Pancreas (tissue), 10 donors: ENCODE data around the gene DHRS2. TPM values are rescaled to one million over a fixed set of nuclear protein-coding genes. Genes with fewer than 3 reads are reported as not detected.

Experiments
- ATAC-seq, 4 donors: fragments of 200-7000 bp; cut with Tn5 transposase; one replicate each; pipeline versions ENCODE4 v1.8.0 to v1.9.1; 2020; ENCODE audit warnings: mild to moderate bottlenecking in 4 of 4, moderate library complexity in 4 of 4
- DNase-seq, 6 donors: peaks; one replicate each; pipeline ENCODE4 v3.0.0-alpha.2; 2020
- FAIRE-seq: peaks from 2 replicates; lab custom pipeline; 2012; peaks lifted over from hg19 to GRCh38; lab: Jason Lieb, UNC
- H3K27ac ChIP-seq, 4 donors: fragments of 200-600 bp; sonication (generic); 1 replicate in 3 of 4; 2 replicates in 1 of 4; pipeline versions ENCODE4 v1.5.0 to v1.8.0; 2020
- H3K27me3 ChIP-seq, 4 donors: fragments of 200-600 bp; one replicate each; pipeline ENCODE4 v1.8.0; 2021
- H3K36me3 ChIP-seq, 3 donors: fragments of 200-600 bp; sonication (generic) in 1 of 3; one replicate each; pipeline versions ENCODE4 v1.5.0 to v1.8.0; 2020 to 2021
- H3K4me1 ChIP-seq, 3 donors: fragments of 200-600 bp; one replicate each; pipeline ENCODE4 v1.8.0; 2021
- H3K4me3 ChIP-seq, 4 donors: fragments of 200-600 bp; sonication (generic) in 2 of 4; one replicate each; pipeline versions ENCODE4 v1.5.0 to v1.8.0; 2020 to 2021
- H3K9me3 ChIP-seq, 4 donors: fragments of 200-600 bp; one replicate each; pipeline ENCODE4 v1.8.0; 2021
- WGBS, 2 donors: extraction: QIAGEN DNeasy Blood & Tissue Kit; methylation state at CpG; one replicate each; pipeline ENCODE4 v1.1.7; 2013; 5-methylcytosine and 5-hydroxymethylcytosine counted together
- intact Hi-C, 3 donors: fragments of 100-400 bp; cut with DNase I; formaldehyde crosslinking; loops; one replicate each; pipeline versions ENCODE4 v1.11.1 to v1.14.2; 2022
- polyA plus RNA-seq, 2 donors: library from polyadenylated mRNA; stranded (reverse); fragments of 200-250 nt; gene quantifications; one replicate each; pipeline ENCODE4 v1.2.3, GENCODE V29; 2013
- total RNA-seq, 6 donors: library from RNA; stranded (reverse); fragmentation: NEBNext Ultra II Directional in 4 of 6; extraction: Animal tissue kit (Norgen Biotek cat#: 25700) in 4 of 6; gene quantifications; one replicate each; pipeline versions ENCODE4 v1.2.1 to v1.2.4, GENCODE V29; 2021 to 2023
- TF ChIP-seq, protein P1 (sequence below), 4 donors: fragments of 200-600 bp; sonication (generic) in 3 of 4; IDR thresholded peaks; one replicate each; pipeline versions ENCODE4 v1.5.0 to v1.8.0; 2021; ENCODE audit warnings: antibody characterized with exemption in 4 of 4
- donor health status: healthy with polysubstance abuse.
- donor health status: DM: no; HTN: no; CAD: no; lungs with moderate emphysema.
- donor health status: DM: no; HTN: no; CAD: no.
- donor health status: control.
- donor health status: control.
- donor health status: Bipolar disorder and iron deficiency.
- donor health status: DM: yes; HTN: yes; CAD: no.
- donor health status: DM: no; HTN: no; CAD: no.
- donor health status: DM: no; HTN: no; CAD: no.
- donor health status: DM: yes; HTN: yes; CAD: no.

DHRS2 gene
- total and polyA plus RNA-seq, 8 donors = 0.43 to 21.6 (median 4.8) TPM

DNA sequence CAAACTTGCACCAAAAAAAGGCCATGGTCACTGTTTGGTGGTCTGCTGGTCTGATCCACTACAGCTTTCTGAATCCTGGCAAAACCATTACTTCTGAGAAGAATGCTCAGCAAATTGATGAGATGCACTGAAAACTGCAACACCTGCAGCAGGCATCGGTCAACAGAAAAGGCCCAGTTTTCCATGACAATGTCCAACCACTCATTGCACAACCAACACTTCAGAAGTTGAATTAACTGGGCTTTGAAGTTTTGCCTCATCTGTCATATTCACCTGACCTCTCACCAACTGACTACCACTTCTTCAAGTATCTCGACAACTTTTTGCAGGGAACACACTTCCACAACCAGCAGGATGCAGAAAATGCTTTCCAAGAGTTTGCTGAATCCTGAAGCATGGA, 7.0 kb upstream of the DHRS2 start:
- Histone ChIP-seq H3K4me1 (peaks cover 0 to 14% (median 4%) of the 10 kb centered on the region in 3 donors), H3K9me3 (no peaks in the 10 kb centered on the region), H3K36me3 (no peaks in the 10 kb centered on the region), H3K4me3 (no peak overlapping the region), H3K27me3 (no peaks in the 10 kb centered on the region), H3K27ac (no peak overlapping the region)
- no peak for DNase-seq
- no peak for ATAC-seq
- WGBS, 2 donors = 26 to 34% methylated on average over 2 of the region's 2 CpGs
- intact Hi-C loops = no loop called here
- no peak for FAIRE-seq
- TF ChIP-seq, protein P1, sequence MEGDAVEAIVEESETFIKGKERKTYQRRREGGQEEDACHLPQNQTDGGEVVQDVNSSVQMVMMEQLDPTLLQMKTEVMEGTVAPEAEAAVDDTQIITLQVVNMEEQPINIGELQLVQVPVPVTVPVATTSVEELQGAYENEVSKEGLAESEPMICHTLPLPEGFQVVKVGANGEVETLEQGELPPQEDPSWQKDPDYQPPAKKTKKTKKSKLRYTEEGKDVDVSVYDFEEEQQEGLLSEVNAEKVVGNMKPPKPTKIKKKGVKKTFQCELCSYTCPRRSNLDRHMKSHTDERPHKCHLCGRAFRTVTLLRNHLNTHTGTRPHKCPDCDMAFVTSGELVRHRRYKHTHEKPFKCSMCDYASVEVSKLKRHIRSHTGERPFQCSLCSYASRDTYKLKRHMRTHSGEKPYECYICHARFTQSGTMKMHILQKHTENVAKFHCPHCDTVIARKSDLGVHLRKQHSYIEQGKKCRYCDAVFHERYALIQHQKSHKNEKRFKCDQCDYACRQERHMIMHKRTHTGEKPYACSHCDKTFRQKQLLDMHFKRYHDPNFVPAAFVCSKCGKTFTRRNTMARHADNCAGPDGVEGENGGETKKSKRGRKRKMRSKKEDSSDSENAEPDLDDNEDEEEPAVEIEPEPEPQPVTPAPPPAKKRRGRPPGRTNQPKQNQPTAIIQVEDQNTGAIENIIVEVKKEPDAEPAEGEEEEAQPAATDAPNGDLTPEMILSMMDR (IDR thresholded peaks at IDR 0.05) = no peak

DNA sequence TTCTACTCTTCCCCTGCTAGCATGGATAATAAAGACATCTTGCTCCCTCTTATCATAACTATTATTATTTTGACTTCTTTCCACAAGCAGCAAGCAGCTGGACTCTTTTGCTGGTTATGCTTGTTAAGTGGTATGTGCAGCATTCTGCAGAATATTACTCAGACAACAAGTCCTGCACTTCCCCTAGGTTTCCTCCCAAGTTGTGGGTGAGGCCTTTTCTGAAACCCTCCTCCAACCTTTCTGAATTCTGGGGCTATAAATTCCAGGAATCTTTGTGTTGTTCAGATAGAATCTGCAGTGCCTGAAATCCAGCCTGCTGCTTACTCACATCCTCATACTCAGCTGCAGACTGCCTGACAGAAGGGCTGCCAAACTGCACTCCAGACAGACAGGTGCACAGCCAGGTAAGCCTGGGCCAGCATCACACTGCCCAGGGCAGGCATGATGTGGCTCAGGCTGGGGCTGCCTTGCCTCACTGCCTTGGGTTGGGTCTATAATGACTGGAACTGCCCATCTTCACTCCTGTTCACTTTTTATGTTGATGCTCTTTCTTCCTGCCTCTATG, 6.2 kb upstream of the DHRS2 start:
- TF ChIP-seq, protein P1 (IDR thresholded peaks at IDR 0.05) = no peak
- no peaks in the 10 kb centered on the region for H3K36me3 ChIP-seq
- DNase-seq (peak in 1 of 6 donors; percentile 47), ATAC-seq (peak in 3 of 4 donors; percentile 38 to 67 (median 46)), FAIRE-seq (no peak)
- H3K27ac ChIP-seq = peak overlapping the region in 1 of 4 donors; percentile 87
- H3K4me3 ChIP-seq = no peak overlapping the region
- no peaks in the 10 kb centered on the region for H3K27me3 ChIP-seq
- intact Hi-C loops = no loop called here
- no peaks in the 10 kb centered on the region for H3K9me3 ChIP-seq
- H3K4me1 ChIP-seq = peaks cover 0 to 14% (median 4%) of the 10 kb centered on the region in 3 donors

DNA sequence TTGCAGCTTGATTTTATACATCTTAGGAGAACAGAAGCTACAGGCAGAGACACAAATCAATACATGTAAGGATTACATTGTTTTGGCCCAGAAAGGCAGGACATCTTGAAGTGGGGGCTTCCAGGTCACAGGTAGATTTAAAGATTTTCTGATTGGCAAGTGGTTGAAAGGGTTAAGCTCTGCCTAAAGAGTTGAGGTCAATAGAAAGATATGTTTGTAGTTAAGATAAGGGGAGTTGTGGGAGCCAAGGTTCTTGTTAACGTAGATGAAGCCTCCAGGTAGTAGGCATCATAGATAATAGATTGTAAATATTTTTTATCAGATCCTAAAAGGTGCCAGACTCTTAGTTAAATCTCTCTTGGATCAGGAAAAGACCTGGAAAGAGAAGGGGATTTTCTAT, 5.5 kb upstream of the DHRS2 start:
- Histone ChIP-seq H3K27me3 (no peaks in the 10 kb centered on the region), H3K9me3 (no peaks in the 10 kb centered on the region), H3K36me3 (no peaks in the 10 kb centered on the region), H3K4me1 (peaks cover 0 to 14% (median 4%) of the 10 kb centered on the region in 3 donors), H3K4me3 (no peak overlapping the region), H3K27ac (peak overlapping the region in 1 of 4 donors; percentile 87)
- DNase-seq (no peak), ATAC-seq (no peak), FAIRE-seq (no peak)
- WGBS, 2 donors = 15 to 17% methylated on average over 1 of the region's 1 CpG
- intact Hi-C loops = no loop called here
- TF ChIP-seq, protein P1 (IDR thresholded peaks at IDR 0.05) = no peak

DNA sequence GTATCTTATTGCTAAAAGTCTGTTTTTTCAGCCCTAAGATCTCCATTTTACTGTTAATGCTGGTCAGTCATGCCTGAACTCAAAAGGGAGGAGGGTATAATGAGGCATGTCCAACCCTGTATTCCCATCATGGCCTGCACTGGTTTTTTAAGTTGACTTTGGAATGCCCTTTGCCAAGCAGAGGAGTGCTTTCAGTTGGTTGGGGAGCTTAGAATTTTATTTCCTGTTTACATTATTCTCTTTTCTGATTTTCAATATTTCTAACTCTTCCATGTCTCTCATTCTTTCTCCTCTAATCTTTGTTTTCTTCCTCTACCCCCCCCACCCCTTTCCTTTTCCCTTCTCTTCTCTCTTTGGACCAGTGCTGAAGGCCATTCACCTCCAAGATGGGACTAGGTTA, 4.9 kb upstream of the DHRS2 start:
- H3K27ac ChIP-seq = peak overlapping the region in 2 of 4 donors; percentile 85 to 87
- TF ChIP-seq, protein P1 (IDR thresholded peaks at IDR 0.05) = no peak
- peaks cover 0 to 14% (median 4%) of the 10 kb centered on the region in 3 donors for H3K4me1 ChIP-seq
- no peaks in the 10 kb centered on the region for H3K27me3 ChIP-seq
- intact Hi-C loops = no loop called here
- H3K4me3 ChIP-seq = no peak overlapping the region
- no peak for FAIRE-seq
- no peak for DNase-seq
- H3K36me3 ChIP-seq = no peaks in the 10 kb centered on the region
- ATAC-seq = no peak
- H3K9me3 ChIP-seq = no peaks in the 10 kb centered on the region

DNA sequence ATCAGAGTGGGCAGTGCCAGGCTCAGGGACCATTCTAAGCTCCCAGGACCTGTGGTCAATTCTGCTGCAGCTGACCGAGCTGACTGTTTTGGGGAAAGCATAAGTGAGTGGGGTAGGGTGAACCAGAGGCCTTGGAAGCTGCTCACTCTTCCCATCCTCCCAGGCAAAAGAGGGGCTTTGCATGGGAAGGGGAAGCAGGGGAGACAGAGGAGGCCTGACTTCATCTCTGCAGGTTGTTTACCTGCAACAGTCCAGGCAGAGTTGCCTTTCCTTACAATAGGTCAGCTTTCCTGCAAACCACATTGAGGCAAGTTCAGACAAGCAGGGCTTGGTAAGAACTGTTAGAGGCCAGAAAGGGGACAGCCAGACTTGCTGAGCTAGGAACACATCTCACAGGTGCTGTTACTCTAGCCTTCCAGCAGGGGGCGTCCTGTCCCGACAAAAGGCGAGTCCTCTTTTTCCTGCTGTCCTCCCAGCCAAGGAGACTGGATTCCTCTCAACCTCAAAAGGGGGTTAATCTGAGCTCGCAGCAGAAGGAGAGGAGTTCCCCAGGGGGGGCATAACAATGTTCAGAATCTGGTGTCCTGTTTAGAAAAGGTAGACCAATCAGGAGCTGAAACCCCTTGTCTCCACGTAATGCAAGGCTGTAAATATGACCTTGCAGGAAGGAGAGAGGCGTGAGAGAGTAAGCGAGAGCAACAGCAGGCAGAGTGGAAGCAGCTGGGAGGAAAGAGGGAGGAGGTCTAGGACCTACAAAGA, 4.3 kb upstream of the DHRS2 start:
- TF ChIP-seq, protein P1 (IDR thresholded peaks at IDR 0.05) = peak; percentile 89 to 96 (median 94)
- Histone ChIP-seq H3K36me3 (no peaks in the 10 kb centered on the region), H3K4me1 (peaks cover 0 to 14% (median 4%) of the 10 kb centered on the region in 3 donors), H3K9me3 (no peaks in the 10 kb centered on the region), H3K27ac (peak overlapping the region; percentile 39 to 87 (median 69)), H3K4me3 (peak overlapping the region in 1 of 4 donors; percentile 26), H3K27me3 (no peaks in the 10 kb centered on the region)
- WGBS, 2 donors = 7 to 11% methylated on average over 8 of the region's 8 CpGs
- intact Hi-C loops = no loop called here
- ATAC-seq (peak; percentile 93 to 95 (median 93)), FAIRE-seq (no peak), DNase-seq (peak; percentile 76 to 92 (median 84))
